ENCODE measurements around the gene EFCAB10. TPM values are rescaled to one million over a fixed set of nuclear protein-coding genes. Genes with fewer than 3 reads are reported as not detected.

Gene EFCAB10, protein sequence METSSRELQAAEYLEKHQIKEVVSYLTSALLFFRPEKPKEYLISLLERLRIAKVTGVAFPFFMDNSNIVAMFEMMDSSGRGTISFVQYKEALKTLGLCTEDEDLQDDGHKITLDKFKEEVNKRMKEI
- total RNA-seq = 0.35 TPM in 1 of 2 replicates, not detected in the other

DNA sequence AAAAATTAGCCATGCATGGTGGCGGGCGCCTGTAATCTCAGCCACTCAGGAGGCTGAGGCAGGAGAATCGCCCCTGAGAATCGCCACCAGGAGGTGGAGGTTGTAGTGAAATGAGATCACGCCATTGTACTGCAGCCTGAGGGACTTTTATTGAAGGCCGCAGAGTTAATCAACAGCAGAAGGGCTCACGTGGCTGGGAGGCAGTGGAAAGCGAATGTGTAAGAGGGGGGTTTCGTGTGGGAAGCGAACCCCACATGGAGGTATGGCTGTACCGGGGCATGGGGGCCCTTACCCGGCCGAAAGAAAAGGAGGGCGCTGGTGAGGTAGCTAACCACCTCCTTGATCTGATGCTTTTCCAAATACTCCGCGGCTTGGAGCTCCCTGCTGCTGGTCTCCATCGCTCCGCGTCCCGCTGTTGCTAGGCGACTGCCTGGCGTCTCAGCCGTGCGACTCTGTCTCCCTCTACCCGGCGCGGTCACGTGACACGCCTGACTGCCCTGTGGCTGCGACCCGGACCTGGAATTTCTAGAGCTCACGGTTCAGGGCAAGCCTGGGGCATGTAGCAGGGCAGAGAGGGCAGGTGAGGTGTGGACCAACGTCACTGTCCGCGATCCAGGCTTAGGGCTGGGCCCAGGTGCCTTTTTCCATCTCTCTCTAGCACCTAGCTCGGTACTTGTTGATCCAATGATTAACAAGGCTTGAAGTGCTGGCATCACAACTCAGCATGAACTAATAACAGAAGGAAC is at the start of gene EFCAB10:
Gene EFCAB10, minus strand, starts transcription at position 428 of the 746 bp plus-strand sequence. Its CDS starts 30 bp downstream, at position 398.
- peak; percentile 86 for DNase-seq (ENCODE audit: low read depth)

- DNase-seq (ENCODE audit: low read depth) = no peak
These were observed 44.7 kb upstream of the EFCAB10 start for GRCh38 chr7:105625986-105626385.

DNA sequence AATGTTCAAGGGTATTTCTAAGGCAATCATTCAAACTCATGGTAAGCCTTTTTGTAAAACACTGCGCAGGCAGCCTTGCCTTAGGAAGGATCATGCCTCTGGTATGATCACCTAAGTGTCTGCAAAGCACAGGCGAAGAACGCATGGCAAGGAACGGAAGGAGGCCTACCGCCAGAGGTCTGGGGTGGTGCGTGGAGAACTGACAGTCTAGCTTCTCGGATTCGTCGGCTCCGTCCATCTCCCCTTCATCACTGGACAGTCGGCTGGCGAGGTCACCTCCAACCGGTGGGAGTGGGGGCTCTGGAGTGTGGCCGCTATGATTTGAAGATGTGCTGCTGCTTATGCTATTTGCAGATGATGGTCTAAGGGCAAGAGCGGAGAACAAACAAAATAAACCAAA is 42.6 kb upstream of the EFCAB10 start:
- no peak for DNase-seq (ENCODE audit: low read depth)

DNA sequence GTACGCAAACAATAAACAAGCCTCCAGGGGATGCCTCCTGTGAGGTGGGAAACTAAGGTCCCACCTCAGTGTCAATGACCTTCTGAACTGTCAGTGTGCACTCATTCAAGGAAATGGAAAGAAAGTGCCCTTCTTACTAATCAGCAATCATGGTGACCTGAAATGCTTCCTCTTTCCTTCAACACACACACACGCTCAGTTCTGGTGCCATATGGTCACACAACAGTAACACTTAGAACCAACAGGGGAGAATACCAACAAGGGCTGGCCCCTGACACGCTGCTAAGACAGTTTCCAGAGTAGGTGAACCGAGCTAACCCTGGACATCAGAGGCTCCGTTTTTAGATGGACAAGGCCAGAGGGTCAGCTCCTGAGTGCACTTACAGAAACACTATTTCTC is 42.1 kb upstream of the EFCAB10 start:
- DNase-seq (ENCODE audit: low read depth) = no peak

GRCh38 chr7:105622106-105622731 is 40.9 kb upstream of the EFCAB10 start:
- DNase-seq (ENCODE audit: low read depth) = no peak

DNA sequence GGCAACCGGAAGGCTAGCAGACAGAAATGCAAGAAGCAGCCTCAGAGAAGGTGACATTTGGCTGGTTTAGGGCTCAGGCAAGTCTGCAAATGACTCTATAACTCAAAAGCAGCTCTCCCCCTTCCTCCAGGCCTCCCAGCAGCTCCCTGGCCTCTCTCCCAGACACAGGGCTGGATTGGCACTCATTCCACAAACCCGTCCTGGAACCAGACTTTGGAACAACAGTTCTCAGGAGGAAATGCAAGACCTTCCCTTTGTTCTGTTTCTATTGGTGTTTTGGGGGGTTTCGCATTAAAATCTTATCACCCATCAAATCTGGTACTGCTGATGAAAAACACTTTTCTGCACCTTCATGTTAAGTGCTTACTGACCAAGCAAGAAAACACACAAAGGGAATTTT is 40.3 kb upstream of the EFCAB10 start:
- no peak for DNase-seq (ENCODE audit: low read depth)

DNA sequence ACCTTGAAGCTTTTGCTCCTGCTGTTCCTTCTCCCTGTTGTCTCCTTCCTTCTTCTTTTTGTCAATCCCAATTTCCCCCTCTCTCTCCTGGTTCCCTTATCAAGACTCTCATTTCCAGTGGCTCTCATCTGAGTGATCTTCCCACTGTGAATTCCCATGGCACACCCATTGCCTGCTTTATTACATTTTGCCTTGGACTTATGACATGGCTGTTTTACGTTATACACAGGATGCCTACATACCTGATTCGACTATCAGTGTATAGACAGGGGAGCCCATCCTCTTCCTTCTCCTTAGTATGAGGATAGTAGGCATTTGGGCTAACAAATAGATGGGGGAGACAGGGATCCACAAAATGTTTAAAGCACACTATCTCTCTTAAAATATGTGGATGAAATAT is 39.9 kb upstream of the EFCAB10 start:
- no peak for DNase-seq (ENCODE audit: low read depth)

DNA sequence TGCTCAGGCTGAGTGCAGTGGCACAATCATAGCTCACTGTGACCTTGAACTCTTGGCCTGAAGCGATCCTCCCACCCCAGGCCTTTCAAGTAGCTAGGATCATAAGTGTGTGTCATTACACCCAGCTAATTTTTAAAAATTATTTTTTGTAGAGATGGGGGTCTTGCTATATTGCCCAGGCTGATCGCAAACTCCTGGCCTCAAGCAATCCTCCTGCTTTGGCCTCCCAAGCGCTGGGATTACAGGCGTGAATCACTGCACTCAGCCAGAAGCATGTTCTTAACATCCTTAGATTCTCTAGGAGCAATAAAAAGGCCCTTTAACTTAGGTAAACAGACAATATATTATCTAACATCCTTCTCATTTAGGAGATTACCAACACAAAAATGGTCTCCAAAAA is 38.3 kb upstream of the EFCAB10 start:
- no peak for DNase-seq (ENCODE audit: low read depth)

DNA sequence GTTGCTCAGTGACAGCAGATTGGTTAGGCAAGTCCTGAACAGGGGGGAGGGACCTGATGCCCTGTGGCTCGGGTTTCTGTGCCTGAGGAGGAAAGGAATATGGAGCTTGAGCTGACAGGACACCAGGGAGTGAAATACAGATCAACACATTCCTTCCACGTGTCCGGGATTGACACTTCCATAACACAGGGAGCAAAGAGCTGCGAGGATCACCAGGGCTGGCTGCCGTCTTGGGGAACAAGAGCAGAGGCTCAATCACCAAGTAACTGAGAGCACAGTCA is 36.7 kb upstream of the EFCAB10 start:
- no peak for DNase-seq (ENCODE audit: low read depth)

- DNase-seq (ENCODE audit: low read depth) = no peak
These were observed 36.2 kb upstream of the EFCAB10 start for GRCh38 chr7:105617280-105618015.

DNA sequence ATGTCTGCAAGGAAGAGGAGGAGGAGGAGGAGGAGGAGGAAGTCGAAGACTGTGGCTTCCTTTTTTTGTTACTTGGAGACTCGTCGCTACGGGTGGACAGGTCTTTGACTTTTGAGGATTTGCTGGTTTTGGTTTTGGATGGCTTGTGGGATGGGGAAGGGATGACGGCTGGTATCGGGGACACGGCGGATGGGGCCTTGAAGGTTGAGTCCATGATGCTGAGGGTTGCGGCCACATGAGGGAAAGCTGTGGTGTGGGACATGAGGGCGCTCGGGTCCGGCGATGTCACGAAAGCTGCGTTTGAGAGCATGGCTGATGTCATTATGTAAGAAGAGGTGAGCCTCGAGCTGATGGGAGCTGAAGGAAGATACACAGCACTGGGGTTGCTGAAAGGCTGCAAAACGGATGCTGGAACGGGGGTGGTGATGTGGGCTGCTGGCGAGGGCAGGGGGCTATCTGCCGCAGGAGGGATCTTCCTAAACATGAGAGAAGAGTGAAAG is 33.1 kb upstream of the EFCAB10 start:
- no peak for DNase-seq (ENCODE audit: low read depth)

GRCh38 chr7:105613611-105614330 is 32.5 kb upstream of the EFCAB10 start:
- DNase-seq (ENCODE audit: low read depth) = no peak

- no peak for DNase-seq (ENCODE audit: low read depth)
These were observed 31.5 kb upstream of the EFCAB10 start for GRCh38 chr7:105612806-105613205.

DNA sequence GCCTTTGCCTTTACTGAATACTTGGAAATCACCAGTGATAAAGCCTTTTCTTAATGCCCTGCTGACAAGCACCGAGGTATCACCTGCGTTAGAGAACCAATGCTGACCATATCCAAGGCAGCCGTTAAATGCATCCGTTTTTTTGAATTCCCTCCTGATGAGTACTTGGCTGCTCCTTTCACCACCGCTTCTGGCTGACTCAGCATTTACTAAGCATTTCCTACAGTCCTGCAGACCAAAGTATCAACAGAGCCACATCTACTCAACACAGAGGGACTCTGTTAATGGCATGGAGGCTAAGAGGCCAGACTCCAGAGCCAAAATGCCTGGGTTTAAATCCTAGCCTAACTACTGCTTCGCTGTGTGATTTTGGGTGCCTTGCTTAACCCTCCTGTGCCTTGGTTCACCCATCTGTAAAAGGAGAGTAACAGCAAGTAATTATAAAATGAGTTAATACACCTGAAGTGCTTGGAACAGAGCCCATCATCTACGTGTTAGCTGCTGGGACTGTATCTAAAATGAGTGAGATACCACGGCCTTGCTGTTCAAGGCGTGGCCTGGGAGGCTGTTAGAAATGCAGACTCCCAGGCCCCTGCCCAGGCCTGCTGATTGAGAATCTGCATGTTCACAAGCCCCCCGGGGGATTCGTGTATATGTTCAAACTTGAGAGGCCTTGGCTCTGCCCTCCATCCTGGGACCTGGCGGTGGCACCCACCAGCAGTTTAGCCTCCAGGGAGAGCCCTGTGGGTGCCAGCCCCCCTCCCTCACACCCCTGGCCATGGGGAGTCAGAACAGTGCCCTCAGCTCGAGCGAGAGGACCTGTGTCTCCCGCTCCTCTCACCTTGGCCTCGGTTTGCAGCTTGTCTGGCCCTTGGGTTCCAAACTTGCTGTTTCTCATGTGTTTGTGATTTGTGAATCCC is 30.8 kb upstream of the EFCAB10 start:
- DNase-seq (ENCODE audit: low read depth) = peak; percentile 19

DNA sequence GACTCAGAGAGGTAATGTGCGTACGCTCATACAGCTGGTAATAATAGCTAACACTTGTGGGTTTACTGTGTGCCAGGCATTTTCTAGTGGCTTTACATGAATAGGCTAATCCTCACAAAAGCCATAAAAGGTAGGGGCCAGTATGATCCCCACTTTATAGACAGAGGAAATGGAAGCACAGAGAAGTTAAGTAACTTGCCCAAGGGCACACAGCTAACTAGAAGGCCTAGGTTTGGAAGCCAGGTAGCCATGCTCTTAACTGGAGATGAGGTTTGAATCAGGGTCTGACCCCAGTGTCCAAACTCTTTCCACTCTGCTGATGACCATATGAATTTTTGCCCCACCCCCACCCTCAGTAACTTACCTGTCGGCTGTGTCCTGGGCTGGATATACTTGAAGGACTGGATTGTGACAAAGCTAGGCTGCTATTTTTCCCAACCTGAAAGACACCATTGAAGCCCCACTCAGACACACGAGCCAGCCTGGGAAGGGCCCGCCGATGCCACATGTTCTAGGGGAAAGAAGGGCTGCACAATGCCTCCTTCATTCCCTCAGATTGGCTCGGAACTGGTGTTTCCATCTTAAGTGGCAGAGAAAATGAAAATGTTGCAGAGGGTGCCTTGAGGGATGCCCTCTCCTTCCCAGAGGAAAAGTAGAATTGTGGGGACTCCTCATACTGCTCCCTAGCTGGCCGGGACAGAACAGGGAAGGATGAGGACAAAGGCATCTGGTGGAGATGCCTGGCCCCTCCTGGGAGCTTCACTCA is 29.1 kb upstream of the EFCAB10 start:
- DNase-seq (ENCODE audit: low read depth) = no peak

DNA sequence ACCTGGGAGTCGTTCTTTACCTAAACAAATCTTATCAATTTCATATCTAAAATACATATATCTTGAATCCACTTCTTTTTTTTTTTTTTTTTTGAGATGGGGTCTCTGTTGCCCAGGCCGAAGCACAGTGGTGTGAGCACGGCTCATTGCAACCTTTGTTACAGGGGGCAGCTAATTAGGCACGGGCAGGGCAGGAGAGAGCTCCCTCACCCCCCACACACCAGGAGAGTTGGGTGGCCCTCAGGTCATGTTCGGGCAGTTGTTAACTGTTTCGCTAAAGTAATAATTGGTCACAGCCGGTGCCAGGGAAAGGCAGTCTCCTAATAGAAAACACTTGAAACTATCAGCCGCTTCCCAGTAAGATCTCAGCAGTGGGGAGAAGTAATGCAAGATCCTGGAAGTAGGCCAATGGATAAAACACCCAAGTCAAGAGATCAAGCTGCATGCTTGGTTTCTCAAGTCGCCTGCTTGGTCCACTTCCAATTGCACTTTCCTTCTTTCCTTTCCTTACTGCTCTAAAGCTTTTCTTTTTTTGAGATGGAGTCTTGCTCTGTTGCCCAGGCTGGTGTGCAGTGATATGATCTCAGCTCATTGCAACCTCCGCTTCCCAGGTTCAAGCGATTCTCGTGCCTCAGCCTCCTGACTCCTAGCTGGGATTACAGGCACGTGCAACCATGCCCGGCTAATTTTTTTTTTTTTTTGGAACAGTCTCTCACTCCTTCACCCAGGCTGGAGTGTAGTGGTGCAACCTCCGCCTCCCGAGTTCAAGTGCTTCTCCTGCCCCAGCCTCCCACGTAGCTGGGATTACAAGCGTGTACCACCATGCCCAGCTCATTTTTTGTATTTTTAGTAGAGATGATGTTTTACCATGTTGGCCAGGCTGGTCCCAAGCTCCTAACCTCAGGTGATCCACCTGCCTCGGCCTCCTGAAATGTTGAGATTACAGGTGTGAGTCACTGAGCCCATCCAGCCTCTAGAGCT is 21.3 kb upstream of the EFCAB10 start:
- DNase-seq (ENCODE audit: low read depth) = no peak

DNA sequence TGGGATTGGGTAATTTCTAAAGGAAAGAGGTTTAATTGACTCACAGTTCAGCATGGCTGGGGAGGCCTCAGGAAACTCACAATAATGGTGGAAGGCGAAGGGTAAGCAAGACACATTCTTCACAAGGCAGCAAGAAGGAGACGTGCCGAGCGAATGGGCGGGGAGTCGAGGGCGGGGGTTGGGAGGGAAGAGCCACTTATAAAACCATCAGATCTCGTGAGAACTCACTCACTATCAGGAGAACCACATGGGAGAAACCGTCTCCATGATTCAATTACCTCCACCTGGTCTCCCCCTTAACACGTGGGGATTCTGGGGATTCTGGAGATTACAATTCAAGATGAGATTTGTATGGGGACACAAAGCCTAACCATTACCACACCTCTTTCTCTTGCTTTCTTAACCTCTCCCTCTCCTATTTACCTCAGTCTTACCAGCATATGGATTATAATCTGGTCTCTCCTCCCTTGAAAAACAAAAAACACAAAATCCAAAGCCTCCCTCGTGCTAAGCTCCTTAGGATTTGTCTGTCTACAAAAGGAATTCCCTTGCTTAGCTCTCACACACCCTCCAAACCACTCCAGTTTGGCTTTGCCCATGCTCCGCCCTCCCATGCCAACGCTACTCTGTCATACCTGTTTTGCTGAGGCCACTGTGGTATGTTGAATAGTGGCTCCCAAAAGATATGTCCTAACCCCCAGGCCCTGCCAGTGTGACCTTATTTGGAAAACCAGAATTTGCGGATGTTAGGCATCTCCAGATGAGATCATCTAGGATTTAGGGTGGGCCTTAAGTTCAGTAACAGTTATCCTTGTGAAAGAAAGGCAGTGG is 19.6 kb upstream of the EFCAB10 start:
- DNase-seq (ENCODE audit: low read depth) = no peak

DNA sequence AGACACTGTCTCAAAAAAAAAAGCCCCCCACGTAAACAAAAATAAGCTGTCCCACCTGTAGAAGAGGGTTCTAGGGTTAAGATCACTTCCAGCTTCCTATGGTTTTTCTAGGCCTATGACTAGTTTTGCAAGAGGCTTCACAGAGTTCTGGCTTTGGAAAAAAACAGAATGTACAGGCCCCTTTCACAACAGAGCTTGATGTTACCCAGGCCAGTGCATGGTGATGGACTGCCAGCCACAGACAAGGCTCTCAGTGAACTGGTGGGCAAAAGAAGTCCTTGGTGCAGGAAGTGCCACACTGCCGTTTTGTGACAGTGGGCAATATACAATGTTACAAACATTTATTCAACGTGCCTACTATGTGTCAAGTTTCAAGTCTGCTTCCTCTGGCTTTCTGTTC is 18.3 kb upstream of the EFCAB10 start:
- DNase-seq (ENCODE audit: low read depth) = no peak
